ENCODE measurements around the gene NIPSNAP3A.

NIPSNAP3A gene

GRCh38 chr9:104775574-104775936, 28.1 kb downstream of the NIPSNAP3A start:
- Histone ChIP-seq H3K79me2 (ENCODE audit: insufficient read depth, low read length) (no peaks in the 10 kb centered on the region), H3K27ac (ENCODE audit: low read depth, low read length, poor library complexity, severe bottlenecking) (peak overlapping the region; percentile 79), H3K9me2 (ENCODE audit: low read depth, low read length) (no peaks in the 10 kb centered on the region), H3K36me3 (ENCODE audit: insufficient read depth, low read length) (peaks cover 13% of the 10 kb centered on the region), H3K4me2 (ENCODE audit: low read length) (peak overlapping the region; percentile 75), H3K4me3 (ENCODE audit: low read depth, low read length, poor library complexity, severe bottlenecking) (peak overlapping the region; percentile 48), H3K9ac (ENCODE audit: low read length) (no peak overlapping the region; the same call in 1 of the 2 replicates), H3F3A (ENCODE audit: insufficient read depth, low read length) (no peaks in the 10 kb centered on the region; the same call in 1 of the 2 replicates), H3K27me3 (ENCODE audit: insufficient read depth, low read length) (no peaks in the 10 kb centered on the region), H2AFZ (ENCODE audit: low read length) (no peak overlapping the region), H4K20me1 (ENCODE audit: insufficient read depth, low read length) (no peaks in the 10 kb centered on the region), H3K4me1 (ENCODE audit: insufficient read depth, low read length, severe bottlenecking) (peaks cover 48% of the 10 kb centered on the region), H3K9me3 (ENCODE audit: low read length) (no peaks in the 10 kb centered on the region)
- TF ChIP-seq EZH2 (IDR thresholded peaks at IDR 0.05; ENCODE audit: borderline replicate concordance, low read length) (no peak), CTCF (IDR thresholded peaks at IDR 0.05; ENCODE audit: low read length) (no peak)

GRCh38 chr9:104775976-104776375, 28.5 kb downstream of the NIPSNAP3A start:
- H2AFZ ChIP-seq (ENCODE audit: low read length): no peak overlapping the region
- H3K9me2 ChIP-seq (ENCODE audit: low read depth, low read length): no peaks in the 10 kb centered on the region
- no peak overlapping the region for H3K9ac ChIP-seq (ENCODE audit: low read length)
- H3K79me2 ChIP-seq (ENCODE audit: insufficient read depth, low read length): no peaks in the 10 kb centered on the region
- no peaks in the 10 kb centered on the region for H3K27me3 ChIP-seq (ENCODE audit: insufficient read depth, low read length)
- no peak for TF ChIP-seq CTCF (IDR thresholded peaks at IDR 0.05; ENCODE audit: low read length)
- H3K4me2 ChIP-seq (ENCODE audit: low read length): no peak overlapping the region
- no peak overlapping the region for H3K4me3 ChIP-seq (ENCODE audit: low read depth, low read length, poor library complexity, severe bottlenecking)
- no peaks in the 10 kb centered on the region for H4K20me1 ChIP-seq (ENCODE audit: insufficient read depth, low read length)
- peaks cover 47% of the 10 kb centered on the region for H3K4me1 ChIP-seq (ENCODE audit: insufficient read depth, low read length, severe bottlenecking)
- no peaks in the 10 kb centered on the region for H3K9me3 ChIP-seq (ENCODE audit: low read length)
- no peaks in the 10 kb centered on the region; the same call in 1 of the 2 replicates for H3F3A ChIP-seq (ENCODE audit: insufficient read depth, low read length)
- peaks cover 11% of the 10 kb centered on the region for H3K36me3 ChIP-seq (ENCODE audit: insufficient read depth, low read length)
- peak overlapping the region; percentile 79 for H3K27ac ChIP-seq (ENCODE audit: low read depth, low read length, poor library complexity, severe bottlenecking)

GRCh38 chr9:104776797-104777196, 29.3 kb downstream of the NIPSNAP3A start:
- Histone ChIP-seq H3K27me3 (ENCODE audit: insufficient read depth, low read length) (no peaks in the 10 kb centered on the region), H2AFZ (ENCODE audit: low read length) (no peak overlapping the region), H3K36me3 (ENCODE audit: insufficient read depth, low read length) (peaks cover 2% of the 10 kb centered on the region; the same call in 1 of the 2 replicates), H3F3A (ENCODE audit: insufficient read depth, low read length) (no peaks in the 10 kb centered on the region), H3K9me2 (ENCODE audit: low read depth, low read length) (no peaks in the 10 kb centered on the region), H3K9me3 (ENCODE audit: low read length) (no peaks in the 10 kb centered on the region), H3K4me1 (ENCODE audit: insufficient read depth, low read length, severe bottlenecking) (peaks cover 47% of the 10 kb centered on the region), H3K9ac (ENCODE audit: low read length) (no peak overlapping the region), H3K4me2 (ENCODE audit: low read length) (no peak overlapping the region), H4K20me1 (ENCODE audit: insufficient read depth, low read length) (no peaks in the 10 kb centered on the region), H3K4me3 (ENCODE audit: low read depth, low read length, poor library complexity, severe bottlenecking) (no peak overlapping the region), H3K27ac (ENCODE audit: low read depth, low read length, poor library complexity, severe bottlenecking) (no peak overlapping the region), H3K79me2 (ENCODE audit: insufficient read depth, low read length) (no peaks in the 10 kb centered on the region)
- TF ChIP-seq CTCF (IDR thresholded peaks at IDR 0.05; ENCODE audit: low read length): no peak
- TF ChIP-seq EZH2 (IDR thresholded peaks at IDR 0.05; ENCODE audit: borderline replicate concordance, low read length): no peak

Measured in OCI-LY1 (cell line).